Adipose tissue (tissue), 3 donors: ENCODE measurements around the gene CEP120. TPM values are rescaled to one million over a fixed set of nuclear protein-coding genes. Genes with fewer than 3 reads are reported as not detected.
"Not testable (repeated sequence)": the region's sequence is repeated elsewhere in the genome, so short reads cannot be mapped to it uniquely, and the experiment has no call there.

Source experiments
- H3K27ac ChIP-seq: one replicate; pipeline ENCODE4 v1.5.1; 2013; ENCODE audit warnings: low read depth, low read length
- WGBS, 3 donors: extraction: QIAGEN DNeasy Blood & Tissue Kit; methylation state at CpG; one replicate each; pipeline ENCODE4 v1.1.7; 2013; 5-methylcytosine and 5-hydroxymethylcytosine counted together
- polyA plus RNA-seq, 3 donors: library from polyadenylated mRNA; stranded (reverse); fragments of 200-250 nt; gene quantifications; one replicate each; pipeline ENCODE4 v1.2.3, GENCODE V29; 2013
- donor health status: healthy with polysubstance abuse.
- donor health status: Bipolar disorder and iron deficiency.
- donor health status: healthy.

CEP120 gene
- polyA plus RNA-seq, 3 donors, result 3.9 to 10.0 (median 4.5) TPM

DNA sequence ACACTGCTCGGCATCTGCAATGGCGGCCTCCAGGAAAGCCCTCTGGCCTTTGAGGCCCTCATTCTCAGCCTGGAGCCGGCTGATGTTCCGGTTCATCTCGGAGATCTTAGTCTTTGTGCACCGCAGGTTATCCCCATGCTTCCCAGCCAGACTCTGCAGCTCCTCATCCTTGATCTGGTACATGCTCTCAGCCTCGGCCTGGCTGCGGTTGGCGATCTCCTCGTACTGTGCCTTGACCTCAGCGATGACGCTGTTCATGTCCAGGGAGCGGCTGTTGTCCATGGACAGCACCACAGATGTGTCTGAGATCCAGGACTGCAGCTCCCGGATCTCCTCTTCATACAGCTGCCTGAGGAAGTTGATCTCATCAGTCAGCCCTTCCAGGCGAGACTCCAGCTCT lies 21.9 kb downstream of the CEP120 start:
- 92 to 95% (median 95%) methylated on average over 15 of the region's 15 CpGs for WGBS, 3 donors

GRCh38 chr5:123400870-123401291 lies 22.3 kb downstream of the CEP120 start:
- not testable (repeated sequence) for H3K27ac ChIP-seq
- 94 to 98% (median 97%) methylated on average over 19 to 23 of the region's 23 CpGs for WGBS, 3 donors

More for the DNA sequence above, 21.9 kb downstream of the CEP120 start:
- no peak overlapping the region for H3K27ac ChIP-seq

GRCh38 chr5:123398058-123398733 lies 25.0 kb downstream of the CEP120 start:
- 78 to 96% (median 95%) methylated on average over 1 of the region's 1 CpG for WGBS, 3 donors

GRCh38 chr5:123397538-123397937 lies 25.7 kb downstream of the CEP120 start:
- no peak overlapping the region for H3K27ac ChIP-seq
- 94 to 98% (median 95%) methylated on average over 3 of the region's 3 CpGs for WGBS, 3 donors

More at GRCh38 chr5:123398058-123398733, 25.0 kb downstream of the CEP120 start:
- no peak overlapping the region for H3K27ac ChIP-seq

GRCh38 chr5:123391009-123391408 lies 32.2 kb downstream of the CEP120 start:
- WGBS, 3 donors, result 93 to 97% (median 96%) methylated on average over 1 of the region's 1 CpG
- no peak overlapping the region for H3K27ac ChIP-seq

DNA sequence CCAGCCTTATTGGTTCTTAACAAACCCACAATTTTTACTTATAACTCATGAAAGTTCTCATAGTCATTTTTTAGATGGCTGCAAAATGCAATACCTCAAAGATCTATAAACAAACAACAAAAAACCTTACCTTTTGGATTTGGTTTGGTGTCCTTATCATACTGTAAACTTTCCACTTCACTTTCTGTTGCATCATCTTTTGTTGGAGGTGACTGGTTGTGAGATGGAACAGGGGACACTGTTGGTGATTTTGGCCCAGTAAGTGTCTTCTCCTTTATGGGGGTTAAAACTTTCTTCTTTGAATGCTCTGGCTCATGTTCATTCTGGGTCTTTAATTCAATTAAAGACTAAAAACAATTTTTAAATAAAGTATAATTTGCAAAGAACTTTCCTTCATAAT lies 33.4 kb downstream of the CEP120 start:
- no peak overlapping the region for H3K27ac ChIP-seq

- no peak overlapping the region for H3K27ac ChIP-seq
- 78 to 96% (median 90%) methylated on average over 3 of the region's 3 CpGs for WGBS, 3 donors
These were observed 35.9 kb downstream of the CEP120 start for GRCh38 chr5:123387313-123387712.

- 91 to 95% (median 92%) methylated on average over 1 of the region's 1 CpG for WGBS, 3 donors
- no peak overlapping the region for H3K27ac ChIP-seq
These were observed 41.0 kb downstream of the CEP120 start for GRCh38 chr5:123382252-123382651.

- 78 to 90% (median 88%) methylated on average over 4 of the region's 4 CpGs for WGBS, 3 donors
- H3K27ac ChIP-seq, result no peak overlapping the region
These were observed 51.5 kb downstream of the CEP120 start for GRCh38 chr5:123371575-123372179.

DNA sequence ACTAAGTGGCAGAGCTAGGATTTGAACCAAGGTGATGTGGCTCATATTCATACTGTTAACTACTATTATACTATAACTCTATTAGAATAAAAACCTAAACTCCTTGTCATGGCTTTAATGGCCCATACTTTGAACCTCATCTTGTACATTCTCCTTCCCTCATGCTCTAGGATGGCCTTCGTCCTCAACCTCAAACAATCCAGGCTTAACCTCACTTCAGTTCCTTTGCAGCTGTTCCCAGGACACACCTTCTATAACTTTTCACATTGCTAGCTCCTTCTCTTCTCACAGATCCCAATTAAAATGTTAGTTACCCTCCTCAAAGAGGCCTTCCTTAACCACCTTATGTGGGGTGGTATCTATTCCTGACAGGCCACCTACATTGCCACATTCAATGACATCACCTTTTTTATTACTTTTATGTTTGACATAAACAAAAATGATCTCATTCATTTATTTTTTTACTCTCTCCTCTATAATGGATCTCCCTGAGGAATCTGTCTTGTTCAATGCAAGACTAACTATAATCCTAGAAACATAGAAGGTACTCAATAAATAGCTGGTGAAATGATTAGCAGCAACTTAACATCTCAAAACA lies 53.7 kb downstream of the CEP120 start:
- 41 to 88% (median 69%) methylated on average over 1 of the region's 1 CpG for WGBS, 3 donors
- H3K27ac ChIP-seq, result no peak overlapping the region

DNA sequence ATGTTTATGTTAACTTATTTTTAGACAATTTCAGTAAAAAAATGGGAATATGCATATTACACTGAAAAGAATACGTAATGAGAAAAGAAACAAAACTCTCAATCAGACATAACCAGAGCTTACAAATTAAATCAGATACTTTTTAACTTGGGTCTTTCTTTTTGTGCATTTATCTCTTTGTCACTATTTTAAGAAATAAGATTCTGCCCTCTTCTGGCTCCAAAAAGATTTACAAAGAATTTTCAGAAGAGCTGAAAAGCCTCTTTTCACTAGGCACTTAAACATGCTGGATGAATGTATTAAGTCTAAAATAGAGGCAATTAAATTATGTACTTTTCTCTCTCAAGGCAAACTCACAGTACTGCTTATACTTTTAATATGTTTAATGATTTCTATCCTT lies 55.5 kb downstream of the CEP120 start:
- WGBS, 3 donors, result 90 to 95% (median 94%) methylated on average over 1 of the region's 1 CpG
- no peak overlapping the region for H3K27ac ChIP-seq

GRCh38 chr5:123365156-123365555 lies 58.0 kb downstream of the CEP120 start:
- H3K27ac ChIP-seq, result no peak overlapping the region
- WGBS, 3 donors, result 58 to 72% (median 63%) methylated on average over 1 of the region's 1 CpG

DNA sequence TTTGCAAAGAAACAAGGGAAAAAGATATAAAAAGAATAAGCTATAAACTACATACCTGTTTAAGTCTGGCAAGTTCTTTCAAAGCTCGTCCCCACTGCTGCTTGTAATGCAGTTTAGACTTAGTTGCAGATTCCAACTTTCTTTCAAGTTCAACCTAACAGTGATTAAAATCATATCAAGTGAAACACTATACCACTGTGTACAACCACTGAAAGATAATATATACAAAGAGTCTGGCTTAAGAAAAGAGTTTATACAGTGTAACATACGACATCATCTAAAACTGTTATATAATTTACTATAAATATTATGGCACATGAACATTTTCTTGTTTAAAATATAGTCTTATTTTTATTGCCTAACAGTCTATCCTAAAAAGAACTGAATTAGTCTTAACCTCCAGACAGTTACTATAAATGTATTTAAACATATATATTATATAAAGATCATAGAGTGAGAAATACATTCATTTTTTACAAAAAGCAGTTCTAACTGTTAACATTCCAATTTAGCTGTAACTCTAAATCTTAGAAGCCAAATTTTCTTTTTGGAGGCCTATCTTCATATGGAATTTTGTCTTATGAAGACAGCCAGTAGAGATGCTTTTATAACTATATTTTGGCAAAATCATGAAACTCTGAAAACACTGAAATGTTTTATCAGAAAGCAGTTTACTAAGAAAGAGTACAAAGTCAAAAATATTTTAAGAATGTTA lies 58.6 kb downstream of the CEP120 start:
- WGBS, 3 donors, result 61 to 73% (median 65%) methylated on average over 2 of the region's 2 CpGs
- no peak overlapping the region for H3K27ac ChIP-seq

GRCh38 chr5:123360910-123361309 lies 62.3 kb downstream of the CEP120 start:
- H3K27ac ChIP-seq, result no peak overlapping the region

DNA sequence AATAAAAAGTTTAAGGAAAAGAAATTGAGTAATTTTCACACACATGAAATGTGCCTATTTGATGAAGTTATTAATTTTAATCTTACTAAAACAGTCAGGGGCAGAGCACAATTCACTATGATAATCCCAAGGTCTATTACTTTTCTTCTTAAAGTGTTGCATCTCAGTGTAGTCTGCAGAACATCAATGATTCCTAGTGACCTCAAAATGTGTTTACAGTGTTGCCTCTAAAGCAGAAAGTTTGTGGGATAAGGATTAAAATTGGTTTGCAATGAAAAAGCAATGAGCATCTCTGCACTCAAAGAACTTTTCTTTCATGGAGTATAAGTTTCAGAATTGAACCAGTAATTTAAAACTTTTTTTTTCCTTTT lies 63.0 kb downstream of the CEP120 start:
- H3K27ac ChIP-seq, result no peak overlapping the region

- WGBS, 3 donors, result 39 to 65% (median 55%) methylated on average over 5 of the region's 5 CpGs
- no peak overlapping the region for H3K27ac ChIP-seq
These were observed 63.6 kb downstream of the CEP120 start for GRCh38 chr5:123359454-123360200.

DNA sequence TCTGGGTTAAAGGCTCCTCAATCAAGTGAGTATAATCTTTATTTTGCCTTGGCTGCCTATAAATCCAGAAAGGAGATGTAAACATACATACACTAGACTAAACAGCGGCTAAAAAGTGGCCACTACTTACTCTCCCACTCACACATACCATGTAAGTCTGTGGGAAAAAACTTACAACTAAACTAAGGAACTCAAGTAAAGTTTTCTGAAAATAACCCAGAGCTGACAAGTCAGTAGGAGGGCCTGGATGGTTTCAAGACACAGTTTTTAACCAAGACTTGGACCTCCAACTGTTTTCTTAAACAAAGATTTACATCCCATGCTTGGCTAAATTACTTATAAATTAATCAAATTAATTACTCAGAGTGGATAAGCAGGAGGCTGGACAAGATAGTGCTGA lies 64.5 kb downstream of the CEP120 start:
- H3K27ac ChIP-seq, result no peak overlapping the region
- 77 to 97% (median 79%) methylated on average over 1 of the region's 1 CpG for WGBS, 3 donors

DNA sequence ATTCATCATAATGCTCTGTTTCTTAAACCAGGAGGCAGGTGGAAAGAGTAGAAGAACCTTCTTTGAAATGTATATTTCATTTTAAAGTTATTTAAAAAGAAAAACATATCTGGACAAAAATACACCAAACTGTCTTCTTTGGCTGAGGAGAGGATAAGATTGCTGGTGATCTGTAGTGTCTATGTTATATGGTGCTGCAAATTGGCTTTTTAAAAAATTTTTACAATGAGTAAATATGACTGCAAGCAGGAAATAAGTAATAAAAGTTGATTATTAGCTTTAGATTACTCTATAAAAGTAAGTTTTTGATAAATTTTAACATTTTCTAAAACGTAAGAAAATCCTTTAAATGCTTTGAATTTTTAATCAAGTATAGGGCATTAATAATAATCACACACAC lies 64.9 kb downstream of the CEP120 start:
- WGBS, 3 donors, result 72 to 89% (median 84%) methylated on average over 1 of the region's 1 CpG
- no peak overlapping the region for H3K27ac ChIP-seq

DNA sequence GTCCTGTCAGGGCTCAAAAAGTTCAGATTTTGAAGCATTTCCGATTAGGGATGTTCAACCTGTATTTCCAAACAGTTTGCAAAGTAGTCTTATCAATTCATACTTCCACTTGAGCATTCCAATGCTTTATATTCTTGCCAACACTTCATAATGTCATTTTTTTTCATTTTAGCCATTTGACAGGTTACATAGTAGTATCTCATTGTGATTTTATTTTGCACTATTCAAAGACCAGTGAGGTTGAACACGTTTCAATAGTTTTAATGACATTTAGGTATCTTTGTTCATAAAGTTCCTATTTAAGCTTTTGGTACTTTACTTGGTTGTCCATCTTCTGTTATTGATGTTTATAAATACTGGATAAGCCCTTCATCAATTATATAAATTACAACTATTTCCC lies 71.4 kb downstream of the CEP120 start:
- H3K27ac ChIP-seq, result no peak overlapping the region
- 89 to 94% (median 93%) methylated on average over 2 of the region's 2 CpGs for WGBS, 3 donors
